ENCODE measurements around the gene OSBPL9. TPM values are rescaled to one million over a fixed set of nuclear protein-coding genes. Genes with fewer than 3 reads are reported as not detected.
"Not testable (repeated sequence)": the region's sequence is repeated elsewhere in the genome, so short reads cannot be mapped to it uniquely, and the experiment has no call there.

The OSBPL9 gene
- total and polyA plus RNA-seq, 5 donors: 46.1 to 68.8 (median 61.3) TPM

DNA sequence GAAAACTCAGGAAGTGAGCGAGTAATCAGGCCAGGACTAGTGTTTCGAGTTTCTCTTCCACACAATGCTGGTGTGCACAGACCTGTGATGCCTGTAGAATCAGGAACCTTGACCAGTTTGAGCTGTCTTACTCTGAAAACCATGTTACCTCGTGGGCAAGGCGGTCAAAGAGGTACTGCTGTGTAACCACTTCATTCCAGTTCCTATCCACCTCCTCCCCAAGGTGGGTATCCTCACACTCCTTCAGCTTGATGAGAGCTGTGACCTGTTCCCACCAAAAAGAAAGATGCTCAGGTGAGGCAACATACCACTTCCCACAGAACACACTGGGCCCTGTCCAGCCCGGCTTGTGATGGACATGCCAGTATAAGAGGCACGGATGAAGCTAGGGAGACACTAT, 173.5 kb downstream of the OSBPL9 start:
- no peak for ATAC-seq
- 91% methylated on average over 6 of the region's 6 CpGs for WGBS

DNA sequence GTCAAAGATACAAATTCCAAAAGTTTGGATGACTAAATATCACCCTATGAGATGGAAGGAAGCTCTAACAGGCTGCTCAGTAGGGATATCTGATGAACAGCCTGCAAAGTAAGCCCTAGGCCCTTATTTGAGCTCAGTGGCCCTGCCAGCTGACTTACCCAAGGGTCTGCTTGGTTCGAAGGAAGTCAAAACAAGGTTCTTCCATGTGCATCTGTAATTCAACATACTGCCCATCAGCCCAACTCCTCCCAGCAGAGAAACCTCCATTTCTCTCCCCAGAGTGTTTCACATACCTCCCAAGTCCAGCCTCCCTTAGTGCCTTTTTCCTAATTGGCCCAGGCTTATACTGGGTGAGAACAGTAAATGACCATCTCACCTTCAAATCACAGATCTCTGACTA, 175.0 kb downstream of the OSBPL9 start:
- ATAC-seq: peak in 1 of 2 donors; percentile 13
- 100% methylated on average over 1 of the region's 1 CpG for WGBS

More for the DNA sequence above, 173.5 kb downstream of the OSBPL9 start:
- no peak for DNase-seq
- Histone ChIP-seq H3K4me3 (ENCODE audit: low read length) (no peak overlapping the region), H3K27ac (ENCODE audit: low read length) (no peak overlapping the region), H3K4me1 (ENCODE audit: control insufficient read depth, insufficient read depth, low read length) (no peaks in the 10 kb centered on the region), H3K27me3 (ENCODE audit: control insufficient read depth, insufficient read depth) (no peaks in the 10 kb centered on the region), H3K9me3 (ENCODE audit: control insufficient read depth, low read length) (no peaks in the 10 kb centered on the region)
- intact Hi-C loops (cut with DNase I): no loop called here

DNA sequence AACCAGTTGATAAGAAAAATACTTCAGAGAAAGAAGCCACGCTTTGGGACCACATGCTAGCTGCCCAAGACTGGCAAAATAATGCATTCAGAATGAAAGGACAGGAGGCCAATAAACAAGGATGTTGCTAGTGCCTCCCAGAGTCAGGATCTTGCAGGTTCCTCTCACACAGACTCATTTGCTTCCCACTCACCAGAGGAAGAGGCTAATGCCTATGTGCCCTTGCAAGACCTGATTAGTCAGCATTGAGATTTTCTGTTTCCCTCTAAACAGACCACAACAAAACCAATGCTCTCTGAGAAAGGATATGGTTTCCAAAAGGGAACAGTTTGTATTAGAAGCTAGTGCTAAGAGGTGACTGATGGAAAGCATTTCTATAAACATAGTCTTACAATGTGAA, 176.0 kb downstream of the OSBPL9 start:
- no peaks in the 10 kb centered on the region for H3K4me1 ChIP-seq (ENCODE audit: control insufficient read depth, insufficient read depth, low read length)
- intact Hi-C loops (cut with DNase I): no loop called here
- no peaks in the 10 kb centered on the region for H3K9me3 ChIP-seq (ENCODE audit: control insufficient read depth, low read length)
- DNase-seq (no peak), ATAC-seq (peak in 1 of 2 donors; percentile 19)
- 88% methylated on average over 1 of the region's 1 CpG for WGBS
- H3K27ac ChIP-seq (ENCODE audit: low read length): no peak overlapping the region
- no peaks in the 10 kb centered on the region for H3K27me3 ChIP-seq (ENCODE audit: control insufficient read depth, insufficient read depth)
- H3K4me3 ChIP-seq (ENCODE audit: low read length): no peak overlapping the region

More for the DNA sequence above, 175.0 kb downstream of the OSBPL9 start:
- no peak overlapping the region for H3K27ac ChIP-seq (ENCODE audit: low read length)
- H3K9me3 ChIP-seq (ENCODE audit: control insufficient read depth, low read length): no peaks in the 10 kb centered on the region
- no peaks in the 10 kb centered on the region for H3K4me1 ChIP-seq (ENCODE audit: control insufficient read depth, insufficient read depth, low read length)
- no peak for DNase-seq
- intact Hi-C loops (cut with DNase I): no loop called here
- no peaks in the 10 kb centered on the region for H3K27me3 ChIP-seq (ENCODE audit: control insufficient read depth, insufficient read depth)
- no peak overlapping the region for H3K4me3 ChIP-seq (ENCODE audit: low read length)

DNA sequence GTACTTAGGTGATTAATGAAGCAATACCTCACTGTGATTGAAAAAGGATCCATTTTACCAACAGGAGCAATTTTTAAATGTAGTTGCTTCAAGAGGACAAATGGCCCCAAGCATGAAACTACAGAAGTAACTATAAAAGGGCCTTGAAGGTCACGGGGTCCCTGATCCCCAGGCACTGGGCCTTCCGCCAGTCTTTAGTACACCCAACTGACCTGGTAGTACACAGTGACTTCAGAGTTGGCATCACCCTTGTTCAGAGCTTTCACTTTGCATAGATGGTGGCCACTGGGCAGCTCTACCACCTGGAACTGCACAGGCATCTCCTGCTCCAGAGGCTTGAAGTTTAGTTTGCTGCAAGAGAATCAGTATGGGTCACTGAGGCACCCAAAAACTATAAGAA, 177.4 kb downstream of the OSBPL9 start:
- WGBS: 96% methylated on average over 2 of the region's 2 CpGs
- H3K27ac ChIP-seq (ENCODE audit: low read length): no peak overlapping the region
- no peak for ATAC-seq

DNA sequence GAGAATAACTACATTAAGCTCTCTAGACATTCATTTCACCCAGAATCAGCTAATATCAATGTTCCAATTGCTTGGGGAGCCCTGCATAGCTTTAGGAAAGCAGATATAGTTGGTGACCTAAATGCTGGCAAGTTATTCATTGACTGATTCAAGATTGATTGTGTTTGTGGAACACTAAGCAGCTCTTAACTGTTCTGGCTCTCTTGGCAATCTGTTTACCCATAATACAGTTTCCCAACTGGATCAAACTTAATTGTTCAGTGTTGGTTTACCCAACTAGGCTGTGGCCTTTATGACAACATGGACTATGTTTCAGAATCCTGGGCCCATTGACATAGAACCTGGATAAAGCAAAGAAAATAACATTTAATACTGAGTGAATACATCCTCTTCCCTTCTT, 178.0 kb downstream of the OSBPL9 start:
- ATAC-seq: no peak
- no peaks in the 10 kb centered on the region for H3K27me3 ChIP-seq (ENCODE audit: control insufficient read depth, insufficient read depth)
- H3K4me1 ChIP-seq (ENCODE audit: control insufficient read depth, insufficient read depth, low read length): no peaks in the 10 kb centered on the region
- DNase-seq: no peak
- intact Hi-C loops (cut with DNase I): no loop called here
- H3K4me3 ChIP-seq (ENCODE audit: low read length): no peak overlapping the region
- no peak overlapping the region for H3K27ac ChIP-seq (ENCODE audit: low read length)
- H3K9me3 ChIP-seq (ENCODE audit: control insufficient read depth, low read length): no peaks in the 10 kb centered on the region

More for the DNA sequence above, 177.4 kb downstream of the OSBPL9 start:
- H3K4me3 ChIP-seq (ENCODE audit: low read length): no peak overlapping the region
- intact Hi-C loops (cut with DNase I): no loop called here
- H3K9me3 ChIP-seq (ENCODE audit: control insufficient read depth, low read length): no peaks in the 10 kb centered on the region
- H3K27me3 ChIP-seq (ENCODE audit: control insufficient read depth, insufficient read depth): no peaks in the 10 kb centered on the region
- H3K4me1 ChIP-seq (ENCODE audit: control insufficient read depth, insufficient read depth, low read length): no peaks in the 10 kb centered on the region
- no peak for DNase-seq

DNA sequence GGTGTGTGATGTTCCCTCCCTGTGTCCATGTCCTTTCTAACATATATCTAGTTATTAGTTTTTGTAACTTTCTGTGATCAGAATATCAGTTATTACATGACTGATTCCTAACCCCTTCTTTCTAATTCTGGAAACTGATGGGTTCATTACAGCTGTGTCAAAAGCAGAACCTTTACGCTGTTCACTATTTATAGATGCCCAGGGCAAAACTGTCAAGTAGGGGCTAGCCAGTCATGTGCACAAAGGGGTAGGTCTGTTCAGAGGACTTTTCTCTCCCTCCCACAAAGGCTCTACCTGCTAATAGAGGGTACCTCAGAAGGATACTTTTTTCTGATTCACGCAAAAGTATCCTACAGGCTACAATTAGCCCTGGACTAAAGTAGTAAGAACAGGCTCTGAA, 182.5 kb downstream of the OSBPL9 start:
- H3K4me3 ChIP-seq (ENCODE audit: low read length): no peak overlapping the region
- ATAC-seq: peak; percentile 42 to 67
- H3K27me3 ChIP-seq (ENCODE audit: control insufficient read depth, insufficient read depth): no peaks in the 10 kb centered on the region
- no peaks in the 10 kb centered on the region for H3K4me1 ChIP-seq (ENCODE audit: control insufficient read depth, insufficient read depth, low read length)
- H3K27ac ChIP-seq (ENCODE audit: low read length): no peak overlapping the region
- H3K9me3 ChIP-seq (ENCODE audit: control insufficient read depth, low read length): no peaks in the 10 kb centered on the region
- intact Hi-C loops (cut with DNase I): no loop called here
- DNase-seq: no peak
- 82% methylated on average over 2 of the region's 2 CpGs for WGBS

DNA sequence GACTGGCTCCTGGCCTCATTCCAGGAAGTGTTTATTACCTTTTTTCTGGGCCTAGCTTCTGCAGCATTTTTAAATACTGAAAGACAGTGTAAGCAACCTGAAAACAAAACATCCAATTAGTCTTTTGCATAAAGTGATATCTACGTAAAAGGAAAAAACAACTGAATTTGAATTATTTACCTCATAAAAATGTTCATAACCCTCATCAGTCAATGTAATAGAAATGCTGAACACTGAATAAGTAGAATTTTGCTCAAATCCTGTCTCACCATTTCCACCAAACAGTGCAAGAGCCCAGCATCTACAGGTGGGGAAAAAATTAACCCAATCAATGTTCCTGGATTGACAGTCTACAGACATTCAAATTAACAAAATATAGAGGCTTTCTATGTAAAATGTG, 197.6 kb downstream of the OSBPL9 start:
- DNase-seq: no peak
- no peaks in the 10 kb centered on the region for H3K4me1 ChIP-seq (ENCODE audit: control insufficient read depth, insufficient read depth, low read length)
- no peaks in the 10 kb centered on the region for H3K9me3 ChIP-seq (ENCODE audit: control insufficient read depth, low read length)
- no peaks in the 10 kb centered on the region for H3K27me3 ChIP-seq (ENCODE audit: control insufficient read depth, insufficient read depth)
- no peak overlapping the region for H3K4me3 ChIP-seq (ENCODE audit: low read length)
- 93% methylated on average over 1 of the region's 1 CpG for WGBS
- no peak for ATAC-seq
- no peak overlapping the region for H3K27ac ChIP-seq (ENCODE audit: low read length)
- intact Hi-C loops (cut with DNase I): no loop called here

DNA sequence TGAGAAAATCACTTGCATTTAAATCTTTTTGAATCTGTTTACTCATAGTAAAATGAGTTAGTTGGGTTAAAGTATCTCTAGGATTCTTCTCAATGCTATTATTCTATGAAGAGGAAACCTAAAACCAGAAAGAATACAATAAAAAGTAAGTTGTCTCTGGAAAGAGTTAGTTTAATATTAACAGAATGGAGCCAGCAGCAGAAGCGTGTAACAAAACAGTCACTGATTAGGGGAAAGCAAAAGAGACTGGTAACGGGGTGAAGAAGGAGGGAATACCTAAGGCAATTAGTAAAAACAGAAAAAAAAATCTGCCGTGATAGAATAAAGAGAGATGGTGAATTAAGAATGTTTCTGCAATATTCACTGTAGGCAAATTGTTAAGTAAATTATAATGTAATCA, 201.6 kb downstream of the OSBPL9 start:
- no peak for DNase-seq
- intact Hi-C loops (cut with DNase I): no loop called here
- Histone ChIP-seq H3K4me3 (ENCODE audit: low read length) (no peak overlapping the region), H3K9me3 (ENCODE audit: control insufficient read depth, low read length) (no peaks in the 10 kb centered on the region), H3K27ac (ENCODE audit: low read length) (no peak overlapping the region), H3K27me3 (ENCODE audit: control insufficient read depth, insufficient read depth) (no peaks in the 10 kb centered on the region), H3K4me1 (ENCODE audit: control insufficient read depth, insufficient read depth, low read length) (no peaks in the 10 kb centered on the region)
- ATAC-seq: no peak
- 90% methylated on average over 3 of the region's 3 CpGs for WGBS

DNA sequence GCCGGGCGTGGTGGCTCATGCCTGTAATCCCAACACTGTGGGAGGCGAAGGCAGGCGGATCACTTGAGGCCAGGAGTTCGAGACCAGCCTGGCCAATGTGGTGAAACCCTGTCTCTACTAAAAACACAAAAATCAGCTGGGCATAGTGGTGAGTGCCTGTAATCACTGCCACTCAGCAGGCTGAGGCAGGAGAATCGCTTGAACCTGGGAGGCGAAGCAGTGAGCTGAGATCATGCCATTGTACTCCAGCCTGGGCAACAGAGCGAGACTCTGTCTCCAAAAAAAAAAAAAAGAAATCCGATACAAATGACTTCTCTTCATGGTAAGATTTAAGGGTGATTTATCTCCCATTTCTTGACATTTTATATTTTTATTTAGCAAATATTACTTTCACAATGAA, 202.1 kb downstream of the OSBPL9 start:
- DNase-seq; H3K27me3 ChIP-seq (ENCODE audit: control insufficient read depth, insufficient read depth); ATAC-seq; H3K9me3 ChIP-seq (ENCODE audit: control insufficient read depth, low read length); intact Hi-C loops (cut with DNase I); H3K4me3 ChIP-seq (ENCODE audit: low read length); H3K27ac ChIP-seq (ENCODE audit: low read length); H3K4me1 ChIP-seq (ENCODE audit: control insufficient read depth, insufficient read depth, low read length): not testable (repeated sequence)
- WGBS: 97% methylated on average over 9 of the region's 9 CpGs

DNA sequence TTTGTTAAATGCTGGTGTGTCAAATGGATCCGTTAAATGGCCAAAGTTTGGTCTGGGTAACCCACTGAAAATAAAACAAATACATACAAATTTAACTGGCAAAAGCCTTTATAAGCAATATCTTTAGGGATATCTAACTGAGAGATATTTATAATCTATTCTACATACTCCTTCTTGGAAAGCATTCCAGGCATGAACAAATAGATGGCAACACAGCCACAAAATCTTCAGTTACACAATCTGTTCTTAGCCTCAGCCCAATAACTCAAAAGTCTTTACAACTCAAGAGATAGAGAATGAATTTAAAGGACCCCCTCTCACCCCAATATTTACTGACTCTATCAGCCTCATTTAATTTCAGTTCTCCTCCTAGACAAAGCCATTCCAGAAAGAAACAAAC, 202.9 kb downstream of the OSBPL9 start:
- no peaks in the 10 kb centered on the region for H3K9me3 ChIP-seq (ENCODE audit: control insufficient read depth, low read length)
- H3K27ac ChIP-seq (ENCODE audit: low read length): no peak overlapping the region
- 93% methylated on average over 1 of the region's 1 CpG for WGBS
- no peaks in the 10 kb centered on the region for H3K27me3 ChIP-seq (ENCODE audit: control insufficient read depth, insufficient read depth)
- H3K4me3 ChIP-seq (ENCODE audit: low read length): no peak overlapping the region
- intact Hi-C loops (cut with DNase I): no loop called here
- no peaks in the 10 kb centered on the region for H3K4me1 ChIP-seq (ENCODE audit: control insufficient read depth, insufficient read depth, low read length)
- ATAC-seq (no peak), DNase-seq (no peak)

DNA sequence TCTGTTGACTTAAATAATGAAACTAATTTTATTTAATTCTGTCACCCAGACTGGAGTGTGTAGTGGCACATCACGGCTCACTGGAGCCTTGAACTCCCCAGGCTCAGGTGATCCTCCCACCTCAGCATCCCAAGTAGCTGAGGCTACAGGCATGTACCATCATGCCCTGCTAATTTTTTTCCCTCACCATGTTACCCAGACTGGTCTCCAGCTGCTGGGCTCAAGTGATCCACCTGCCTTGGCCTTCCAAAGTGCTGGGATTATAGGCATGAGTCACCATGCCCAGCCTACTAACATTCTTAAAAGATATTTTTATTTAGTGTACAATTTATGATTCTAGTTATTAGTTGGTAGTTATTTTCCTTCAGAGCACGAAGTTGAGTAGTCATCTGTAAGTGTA, 212.2 kb downstream of the OSBPL9 start:
- intact Hi-C loops (cut with DNase I): no loop called here
- H3K4me1 ChIP-seq (ENCODE audit: control insufficient read depth, insufficient read depth, low read length): no peaks in the 10 kb centered on the region
- H3K27me3 ChIP-seq (ENCODE audit: control insufficient read depth, insufficient read depth): no peaks in the 10 kb centered on the region
- DNase-seq (no peak), ATAC-seq (no peak)
- no peaks in the 10 kb centered on the region for H3K9me3 ChIP-seq (ENCODE audit: control insufficient read depth, low read length)
- no peak overlapping the region for H3K27ac ChIP-seq (ENCODE audit: low read length)
- no peak overlapping the region for H3K4me3 ChIP-seq (ENCODE audit: low read length)
- WGBS: over 99% methylated on average over 2 of the region's 2 CpGs

DNA sequence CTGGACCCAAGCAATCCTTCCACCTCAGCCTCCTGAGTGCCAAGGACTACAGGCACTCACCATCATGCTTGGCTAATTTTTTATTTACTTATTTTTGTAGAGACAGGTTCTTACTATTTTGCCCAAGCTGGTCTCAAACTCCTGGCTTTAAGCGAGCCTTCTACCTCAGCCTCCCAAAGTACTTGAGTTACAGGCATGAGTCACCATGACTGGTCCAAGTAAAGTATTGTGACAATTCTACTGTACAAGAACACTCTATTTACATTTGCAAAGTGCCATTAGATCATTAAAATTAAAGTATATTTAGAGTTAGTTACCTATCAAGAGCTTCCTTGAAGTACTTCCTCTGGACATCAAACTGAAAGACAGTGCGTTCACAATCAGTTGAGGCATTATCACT, 216.8 kb downstream of the OSBPL9 start:
- Histone ChIP-seq H3K9me3 (ENCODE audit: control insufficient read depth, low read length) (no peaks in the 10 kb centered on the region), H3K27ac (ENCODE audit: low read length) (no peak overlapping the region), H3K4me1 (ENCODE audit: control insufficient read depth, insufficient read depth, low read length) (no peaks in the 10 kb centered on the region), H3K27me3 (ENCODE audit: control insufficient read depth, insufficient read depth) (no peaks in the 10 kb centered on the region), H3K4me3 (ENCODE audit: low read length) (no peak overlapping the region)
- WGBS: 98% methylated on average over 2 of the region's 2 CpGs
- DNase-seq (no peak), ATAC-seq (no peak)
- intact Hi-C loops (cut with DNase I): no loop called here
